ENCODE results near the gene TMEM95. TPM values are rescaled to one million over a fixed set of nuclear protein-coding genes. Genes with fewer than 3 reads are reported as not detected.

The TMEM95 gene
- total and polyA plus RNA-seq, 4 donors: not detected

- Histone ChIP-seq H3K36me3 (ENCODE audit: control insufficient read depth in 4 of 4, insufficient read depth in 3 of 4, low read depth in 1 of 4, low read length in 3 of 4) (peaks cover 4 to 41% (median 16%) of the 10 kb centered on the region in 4 donors), H3K9me3 (ENCODE audit: control insufficient read depth in 4 of 4, low read length in 3 of 4) (no peaks in the 10 kb centered on the region), H3K9ac (ENCODE audit: low read depth in 1 of 2, low read length in 2 of 2) (no peak overlapping the region), H3K27ac (ENCODE audit: low read depth in 1 of 2, low read length in 2 of 2) (no peak overlapping the region), H3K4me1 (ENCODE audit: control insufficient read depth in 4 of 4, insufficient read depth in 4 of 4, low read length in 3 of 4) (peaks cover 8 to 22% (median 15%) of the 10 kb centered on the region in 4 donors), H3K4me3 (ENCODE audit: low read depth in 1 of 3, low read length in 3 of 3) (no peak overlapping the region), H3K27me3 (ENCODE audit: control insufficient read depth in 4 of 4, insufficient read depth in 4 of 4, low read length in 3 of 4) (no peaks in the 10 kb centered on the region)
- DNase-seq (ENCODE audit: low spot score): no peak
- 97% methylated on average over 7 of the region's 7 CpGs for WGBS
- no peak for TF ChIP-seq RXRA (IDR thresholded peaks at IDR 0.05)
- TF ChIP-seq, protein P1, sequence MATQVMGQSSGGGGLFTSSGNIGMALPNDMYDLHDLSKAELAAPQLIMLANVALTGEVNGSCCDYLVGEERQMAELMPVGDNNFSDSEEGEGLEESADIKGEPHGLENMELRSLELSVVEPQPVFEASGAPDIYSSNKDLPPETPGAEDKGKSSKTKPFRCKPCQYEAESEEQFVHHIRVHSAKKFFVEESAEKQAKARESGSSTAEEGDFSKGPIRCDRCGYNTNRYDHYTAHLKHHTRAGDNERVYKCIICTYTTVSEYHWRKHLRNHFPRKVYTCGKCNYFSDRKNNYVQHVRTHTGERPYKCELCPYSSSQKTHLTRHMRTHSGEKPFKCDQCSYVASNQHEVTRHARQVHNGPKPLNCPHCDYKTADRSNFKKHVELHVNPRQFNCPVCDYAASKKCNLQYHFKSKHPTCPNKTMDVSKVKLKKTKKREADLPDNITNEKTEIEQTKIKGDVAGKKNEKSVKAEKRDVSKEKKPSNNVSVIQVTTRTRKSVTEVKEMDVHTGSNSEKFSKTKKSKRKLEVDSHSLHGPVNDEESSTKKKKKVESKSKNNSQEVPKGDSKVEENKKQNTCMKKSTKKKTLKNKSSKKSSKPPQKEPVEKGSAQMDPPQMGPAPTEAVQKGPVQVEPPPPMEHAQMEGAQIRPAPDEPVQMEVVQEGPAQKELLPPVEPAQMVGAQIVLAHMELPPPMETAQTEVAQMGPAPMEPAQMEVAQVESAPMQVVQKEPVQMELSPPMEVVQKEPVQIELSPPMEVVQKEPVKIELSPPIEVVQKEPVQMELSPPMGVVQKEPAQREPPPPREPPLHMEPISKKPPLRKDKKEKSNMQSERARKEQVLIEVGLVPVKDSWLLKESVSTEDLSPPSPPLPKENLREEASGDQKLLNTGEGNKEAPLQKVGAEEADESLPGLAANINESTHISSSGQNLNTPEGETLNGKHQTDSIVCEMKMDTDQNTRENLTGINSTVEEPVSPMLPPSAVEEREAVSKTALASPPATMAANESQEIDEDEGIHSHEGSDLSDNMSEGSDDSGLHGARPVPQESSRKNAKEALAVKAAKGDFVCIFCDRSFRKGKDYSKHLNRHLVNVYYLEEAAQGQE (IDR thresholded peaks at IDR 0.05): no peak
- TF ChIP-seq RAD21 (IDR thresholded peaks at IDR 0.05): no peak
- no peak for TF ChIP-seq HNF4A (conservative IDR thresholded peaks at IDR 0.05)
- TF ChIP-seq GABPA (IDR thresholded peaks at IDR 0.05 in 1 of 2, conservative IDR thresholded peaks at IDR 0.05 in 1 of 2): no peak
- TF ChIP-seq NR2F2 (IDR thresholded peaks at IDR 0.05): no peak
- TF ChIP-seq FOXA1 (IDR thresholded peaks at IDR 0.05): no peak
- no peak for TF ChIP-seq TAF1 (conservative IDR thresholded peaks at IDR 0.05)
- no peak for TF ChIP-seq ZBTB33 (IDR thresholded peaks at IDR 0.05)
- TF ChIP-seq FOXA2 (IDR thresholded peaks at IDR 0.05): no peak
- TF ChIP-seq YY1 (IDR thresholded peaks at IDR 0.05): no peak
- no peak for TF ChIP-seq CTCF (IDR thresholded peaks at IDR 0.05; ENCODE audit: low read depth, low read length, missing input control)
- no peak for TF ChIP-seq MAX (IDR thresholded peaks at IDR 0.05)
- TF ChIP-seq ATF3 (IDR thresholded peaks at IDR 0.05): no peak
- no peak for TF ChIP-seq SP1 (IDR thresholded peaks at IDR 0.05)
- TF ChIP-seq EGR1 (IDR thresholded peaks at IDR 0.05; ENCODE audit: low read depth in 2 of 2): no peak
- no peak for TF ChIP-seq JUND (IDR thresholded peaks at IDR 0.05)
- TF ChIP-seq HNF4G (IDR thresholded peaks at IDR 0.05): no peak
Measured at GRCh38 chr17:7327056-7327455, 27.9 kb upstream of the TMEM95 start.
